SK-N-MC (cell line): ENCODE data around the gene KCNQ1.

Experiments
- EZH2 ChIP-seq: fragments of 200-600 bp; sonication (generic); IDR thresholded peaks from one replicate; pipeline ENCODE4 v1.6.1; 2017; ENCODE audit warnings: antibody characterized with exemption
- FOXP2 ChIP-seq: optimal IDR thresholded peaks from 2 replicates; pipeline ENCODE3; 2011; ENCODE audit warnings: mild to moderate bottlenecking, moderate library complexity; ENCODE audit not compliant: insufficient read depth; ENCODE audit errors: extremely low read length, control extremely low read depth
- POLR2AphosphoS5 ChIP-seq: IDR thresholded peaks from 2 replicates; pipeline ENCODE4 v1.6.1; 2012; ENCODE audit warnings: mild to moderate bottlenecking, low read depth, low read length, borderline replicate concordance

- TF ChIP-seq EZH2 (no peak), POLR2AphosphoS5 (no peak), FOXP2 (no peak)
Observed at GRCh38 chr11:2827792-2828191, 383.0 kb downstream of the KCNQ1 start.
